Activated CD8-positive, alpha-beta T cell treated with anti-CD3 and anti-CD28 coated beads for 36 hours (primary cell): ENCODE measurements around the gene FOXD4L3. TPM values are rescaled to one million over a fixed set of nuclear protein-coding genes. Genes with fewer than 3 reads are reported as not detected.
"Not testable (repeated sequence)": the region's sequence is repeated elsewhere in the genome, so short reads cannot be mapped to it uniquely, and the experiment has no call there.

Source experiments
- ATAC-seq: fragments of 200-7000 bp; cut with Tn5 transposase; one replicate; pipeline ENCODE4 v1.10.0; 2021; ENCODE audit warnings: mild to moderate bottlenecking, moderate library complexity
- CTCF ChIA-PET: fragments of 350-600 bp; sonication (Branson Sonifier 250); formaldehyde crosslinking; loops from one replicate; lab custom pipeline; 2021; ENCODE audit warnings: antibody characterized with exemption; lab: Charles Lee
- POLR2A ChIA-PET: fragments of 350-600 bp; sonication (Branson Sonifier 250); formaldehyde crosslinking; loops from one replicate; lab custom pipeline; 2021; ENCODE audit warnings: antibody characterized with exemption; lab: Charles Lee
- DNase-seq: peaks from one replicate; pipeline ENCODE4 v3.0.0-alpha.2; 2020
- H3K27ac Mint-ChIP-seq: one replicate; pipeline ENCODE4 v1.8.0; 2021; ENCODE audit warnings: mild to moderate bottlenecking, mixed read lengths
- H3K27me3 Mint-ChIP-seq: one replicate; pipeline ENCODE4 v1.8.0; 2021; ENCODE audit warnings: mixed read lengths
- H3K36me3 Mint-ChIP-seq: one replicate; pipeline ENCODE4 v1.8.0; 2021; ENCODE audit warnings: low read depth, mixed read lengths
- H3K4me1 Mint-ChIP-seq: one replicate; pipeline ENCODE4 v1.8.0; 2021; ENCODE audit warnings: low read depth, mixed read lengths
- H3K4me3 Mint-ChIP-seq: one replicate; pipeline ENCODE4 v1.8.0; 2021; ENCODE audit warnings: mild to moderate bottlenecking, moderate library complexity, mixed read lengths
- H3K9me3 Mint-ChIP-seq: one replicate; pipeline ENCODE4 v1.8.0; 2021; ENCODE audit warnings: mixed read lengths
- intact Hi-C: fragments of 100-400 bp; cut with micrococcal nuclease; formaldehyde crosslinking; loops from one replicate; pipeline ENCODE4 v1.10.0; 2022
- total RNA-seq, 2 experiments: library from RNA; stranded (reverse); gene quantifications; one replicate each; pipeline ENCODE4 v1.2.3, GENCODE V29; 2021

FOXD4L3 gene
- under 1 TPM in 1 of 2 experiments, not detected in 1; 0.14 TPM for total RNA-seq

- POLR2A ChIA-PET, intact Hi-C loops: not testable (repeated sequence)
Measured at GRCh38 chr9:68302567-68302966, at the start of gene FOXD4L3. Gene FOXD4L3, plus strand, starts transcription at chr9:68302867. Its CDS starts 85 bp downstream, at chr9:68302952.

GRCh38 chr9:68281041-68281440, 21.6 kb upstream of the FOXD4L3 start:
- H3K27me3 Mint-ChIP-seq, intact Hi-C loops, H3K27ac Mint-ChIP-seq, H3K9me3 Mint-ChIP-seq, H3K4me3 Mint-ChIP-seq, CTCF ChIA-PET, POLR2A ChIA-PET, H3K4me1 Mint-ChIP-seq, ATAC-seq, H3K36me3 Mint-ChIP-seq, DNase-seq: not testable (repeated sequence)

More at GRCh38 chr9:68302567-68302966, at the start of gene FOXD4L3:
- CTCF ChIA-PET, H3K27me3 Mint-ChIP-seq, H3K4me3 Mint-ChIP-seq, H3K36me3 Mint-ChIP-seq, H3K4me1 Mint-ChIP-seq, DNase-seq, H3K9me3 Mint-ChIP-seq, ATAC-seq, H3K27ac Mint-ChIP-seq: not testable (repeated sequence)

DNA sequence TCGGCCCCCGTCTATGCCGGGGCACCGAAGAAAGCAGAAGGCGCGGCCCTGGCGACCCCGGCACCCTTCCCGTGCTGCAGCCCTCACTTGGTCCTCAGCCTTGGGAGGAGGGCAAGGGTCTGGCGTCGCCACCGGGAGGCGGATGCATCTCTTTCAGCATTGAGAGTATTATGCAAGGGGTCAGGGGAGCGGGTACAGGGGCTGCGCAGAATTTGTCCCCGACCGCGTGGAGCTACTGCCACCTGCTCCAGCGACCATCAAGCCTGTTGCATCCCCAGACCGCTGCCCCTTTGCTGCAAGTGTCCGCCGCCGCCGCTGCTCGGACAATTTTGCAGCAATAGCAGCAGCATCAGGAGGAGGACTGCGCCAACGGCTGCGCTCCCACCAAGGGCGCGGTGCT, 1.1 kb downstream of the FOXD4L3 start:
- H3K4me1 Mint-ChIP-seq, DNase-seq, H3K4me3 Mint-ChIP-seq, ATAC-seq, POLR2A ChIA-PET, CTCF ChIA-PET, H3K36me3 Mint-ChIP-seq, H3K27ac Mint-ChIP-seq, H3K9me3 Mint-ChIP-seq, intact Hi-C loops, H3K27me3 Mint-ChIP-seq: not testable (repeated sequence)

GRCh38 chr9:68304212-68304611, 1.5 kb downstream of the FOXD4L3 start:
- H3K4me3 Mint-ChIP-seq, H3K9me3 Mint-ChIP-seq, H3K4me1 Mint-ChIP-seq, ATAC-seq, DNase-seq, POLR2A ChIA-PET, CTCF ChIA-PET, H3K36me3 Mint-ChIP-seq, H3K27me3 Mint-ChIP-seq, H3K27ac Mint-ChIP-seq, intact Hi-C loops: not testable (repeated sequence)

DNA sequence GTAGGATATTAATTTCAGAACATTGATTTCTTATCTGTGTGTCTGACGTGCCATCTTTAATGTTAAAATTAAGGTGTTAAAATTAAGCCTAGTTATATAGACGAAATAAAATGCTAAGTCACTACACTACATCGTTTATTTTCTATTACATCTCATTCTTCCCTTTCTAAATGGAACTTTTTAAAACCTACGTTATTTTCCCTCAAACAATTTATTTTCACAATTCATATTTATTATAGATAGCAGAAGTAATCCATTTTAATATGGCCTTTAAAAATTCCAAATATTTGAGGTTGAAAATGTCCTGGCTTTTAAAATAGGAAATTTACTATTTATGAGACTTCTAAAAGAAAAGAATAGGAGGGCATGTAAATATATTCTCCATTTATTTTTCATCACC, 2.1 kb downstream of the FOXD4L3 start:
- DNase-seq, H3K4me1 Mint-ChIP-seq, H3K9me3 Mint-ChIP-seq, intact Hi-C loops, ATAC-seq, H3K27ac Mint-ChIP-seq, H3K36me3 Mint-ChIP-seq, POLR2A ChIA-PET, H3K4me3 Mint-ChIP-seq, H3K27me3 Mint-ChIP-seq, CTCF ChIA-PET: not testable (repeated sequence)

DNA sequence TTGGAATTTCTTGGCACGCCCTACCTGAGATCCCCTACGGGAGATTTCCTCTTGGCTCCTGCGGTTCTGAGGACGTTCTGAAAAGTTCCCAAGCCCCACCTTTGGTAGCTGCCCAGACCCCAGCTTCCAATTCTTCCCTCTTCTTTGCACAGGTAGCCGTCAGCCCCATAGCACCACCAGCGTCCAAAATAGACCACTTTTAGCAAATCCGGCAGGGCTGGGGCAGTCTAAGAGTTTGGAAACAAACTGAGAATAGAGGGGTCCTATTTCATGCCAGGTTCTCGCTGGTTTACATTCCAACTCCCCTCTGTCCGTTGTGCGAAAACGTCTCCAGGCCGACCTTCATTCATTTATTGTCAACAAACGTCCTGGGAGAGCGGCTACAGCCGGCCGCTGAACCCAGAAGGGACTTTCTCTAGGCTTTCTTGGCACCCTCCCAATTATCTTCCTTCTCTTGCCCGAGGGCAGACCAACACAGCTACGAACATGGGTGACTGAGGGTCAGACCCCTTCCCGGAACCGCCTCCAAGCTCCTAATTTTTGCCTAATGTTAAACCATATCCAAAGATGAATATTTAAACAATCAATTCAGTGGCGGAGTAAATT, 3.1 kb downstream of the FOXD4L3 start:
- POLR2A ChIA-PET, ATAC-seq, H3K4me1 Mint-ChIP-seq, H3K27me3 Mint-ChIP-seq, H3K9me3 Mint-ChIP-seq, intact Hi-C loops, DNase-seq, CTCF ChIA-PET, H3K36me3 Mint-ChIP-seq, H3K4me3 Mint-ChIP-seq, H3K27ac Mint-ChIP-seq: not testable (repeated sequence)

DNA sequence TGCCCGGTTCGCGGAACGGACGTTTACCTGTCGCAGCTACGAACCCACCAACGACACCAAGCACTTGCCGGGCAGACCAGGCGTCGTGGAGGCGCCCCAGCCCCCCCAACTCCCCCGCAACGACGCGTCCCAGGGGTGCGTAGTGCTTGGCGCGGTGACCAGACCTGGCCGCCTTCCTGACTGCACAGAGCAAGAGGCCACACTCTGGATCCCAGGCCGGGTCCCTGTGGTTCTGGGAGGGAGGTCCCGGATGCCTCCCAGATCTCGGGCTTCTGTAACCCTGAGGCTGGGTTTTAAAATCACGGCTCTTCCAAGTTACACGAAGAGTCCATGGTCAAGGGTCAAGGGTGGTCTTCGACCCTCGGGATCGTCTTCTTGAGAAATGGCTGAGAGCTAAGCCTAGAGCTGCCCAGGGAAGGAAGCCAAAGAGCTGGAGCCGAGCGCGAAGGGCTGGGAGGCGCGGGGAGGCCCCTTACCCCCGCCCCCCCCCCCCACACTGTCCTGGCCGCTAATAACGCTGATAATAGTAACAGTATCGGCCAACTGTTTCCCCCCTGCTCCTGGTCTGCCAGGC, 3.8 kb downstream of the FOXD4L3 start:
- H3K36me3 Mint-ChIP-seq, H3K4me1 Mint-ChIP-seq, H3K27me3 Mint-ChIP-seq, H3K27ac Mint-ChIP-seq, intact Hi-C loops, ATAC-seq, H3K9me3 Mint-ChIP-seq, H3K4me3 Mint-ChIP-seq, CTCF ChIA-PET, DNase-seq, POLR2A ChIA-PET: not testable (repeated sequence)

GRCh38 chr9:68307127-68307526, 4.5 kb downstream of the FOXD4L3 start:
- DNase-seq, H3K4me1 Mint-ChIP-seq, H3K27me3 Mint-ChIP-seq, H3K9me3 Mint-ChIP-seq, CTCF ChIA-PET, H3K4me3 Mint-ChIP-seq, intact Hi-C loops, H3K36me3 Mint-ChIP-seq, POLR2A ChIA-PET, H3K27ac Mint-ChIP-seq: not testable (repeated sequence)
- ATAC-seq, result peak; percentile 37

- H3K27me3 Mint-ChIP-seq, H3K4me3 Mint-ChIP-seq, H3K36me3 Mint-ChIP-seq, H3K4me1 Mint-ChIP-seq, POLR2A ChIA-PET, intact Hi-C loops, ATAC-seq, H3K27ac Mint-ChIP-seq, DNase-seq, CTCF ChIA-PET, H3K9me3 Mint-ChIP-seq: not testable (repeated sequence)
Measured at GRCh38 chr9:68307654-68308053, 5.0 kb downstream of the FOXD4L3 start.

DNA sequence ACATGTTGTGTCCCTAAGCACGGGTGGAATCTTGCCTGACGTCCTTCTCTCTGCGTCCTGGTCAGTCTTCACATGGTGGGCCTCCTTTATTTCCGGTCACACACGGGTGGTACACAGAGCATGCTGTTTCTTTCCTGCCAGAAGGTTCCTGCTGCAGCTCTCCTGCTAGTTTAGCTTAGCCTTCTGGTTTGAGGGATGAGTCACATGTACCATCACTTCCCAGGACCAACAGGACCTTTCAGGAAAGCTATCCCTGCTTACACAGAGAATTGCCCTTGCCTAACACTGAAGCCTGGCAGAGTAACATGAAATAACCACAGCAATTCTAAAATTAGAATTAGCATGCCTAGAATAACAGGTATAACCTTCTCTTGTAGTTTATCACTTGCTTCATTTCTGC, 8.5 kb downstream of the FOXD4L3 start:
- H3K27me3 Mint-ChIP-seq, H3K36me3 Mint-ChIP-seq, intact Hi-C loops, H3K9me3 Mint-ChIP-seq, DNase-seq, POLR2A ChIA-PET, ATAC-seq, H3K27ac Mint-ChIP-seq, H3K4me3 Mint-ChIP-seq, CTCF ChIA-PET, H3K4me1 Mint-ChIP-seq: not testable (repeated sequence)

GRCh38 chr9:68318209-68318608, 15.5 kb downstream of the FOXD4L3 start:
- CTCF ChIA-PET, H3K36me3 Mint-ChIP-seq, DNase-seq, POLR2A ChIA-PET, H3K27ac Mint-ChIP-seq, H3K27me3 Mint-ChIP-seq, H3K9me3 Mint-ChIP-seq, H3K4me1 Mint-ChIP-seq, H3K4me3 Mint-ChIP-seq, intact Hi-C loops: not testable (repeated sequence)
- ATAC-seq, result peak; percentile 57

DNA sequence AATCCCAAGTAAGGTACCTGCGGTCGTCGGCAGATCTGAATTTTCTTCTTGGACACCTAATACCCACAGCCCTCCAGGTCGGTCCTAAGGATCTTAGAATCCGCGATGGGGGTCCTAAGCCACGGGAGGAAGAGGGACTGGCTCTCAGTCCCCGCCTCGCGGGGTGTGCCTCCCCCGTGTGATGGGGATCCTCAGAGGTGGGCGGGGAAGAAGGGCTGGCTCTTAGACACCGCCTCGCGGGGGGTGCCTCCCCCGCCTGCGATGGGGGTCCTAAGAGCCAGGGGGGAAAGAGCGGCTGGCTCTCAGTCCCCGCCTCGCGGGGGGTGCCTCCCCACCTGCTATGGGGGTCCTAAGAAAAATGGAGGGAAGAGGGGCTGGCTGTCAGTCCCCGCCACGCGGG, 21.1 kb downstream of the FOXD4L3 start:
- H3K36me3 Mint-ChIP-seq, POLR2A ChIA-PET, intact Hi-C loops, H3K27ac Mint-ChIP-seq, H3K4me1 Mint-ChIP-seq, ATAC-seq, H3K27me3 Mint-ChIP-seq, CTCF ChIA-PET, H3K9me3 Mint-ChIP-seq, H3K4me3 Mint-ChIP-seq, DNase-seq: not testable (repeated sequence)
